MM.1S (cell line): ENCODE measurements around the gene OR8D1.

ENCODE experiments used
- DNase-seq: peaks from one replicate; pipeline ENCODE4 v3.0.0-alpha.2; 2015
- H2AFZ ChIP-seq: fragments of 300-600 bp; sonication (generic); 2 replicates; pipeline ENCODE4 v1.6.0; 2016; ENCODE audit warnings: antibody characterized with exemption, low read length
- H3F3A ChIP-seq: fragments of 300-600 bp; sonication (generic); 2 replicates; pipeline ENCODE4 v1.6.1; 2016; ENCODE audit warnings: mild to moderate bottlenecking, antibody characterized with exemption, low read length, moderate library complexity, mixed read lengths; ENCODE audit not compliant: insufficient read depth
- H3K27ac ChIP-seq: fragments of 300-600 bp; sonication (generic); 2 replicates; pipeline ENCODE4 v1.5.1; 2016; ENCODE audit warnings: mild to moderate bottlenecking, low read length
- H3K27me3 ChIP-seq: fragments of 300-600 bp; sonication (generic); replicated peaks from 2 replicates; pipeline ENCODE4 v1.6.0; 2016; ENCODE audit warnings: low read length; ENCODE audit not compliant: insufficient read depth
- H3K36me3 ChIP-seq: fragments of 300-600 bp; sonication (generic); replicated peaks from 2 replicates; pipeline ENCODE4 v1.6.1; 2016; ENCODE audit warnings: mild to moderate bottlenecking, low read length, mixed read lengths; ENCODE audit not compliant: insufficient read depth
- H3K4me1 ChIP-seq: fragments of 300-600 bp; sonication (generic); 2 replicates; pipeline ENCODE4 v1.6.1; 2016; ENCODE audit warnings: low read length, mixed read lengths
- H3K4me2 ChIP-seq: fragments of 300-600 bp; sonication (generic); 2 replicates; pipeline ENCODE4 v1.6.0; 2016; ENCODE audit warnings: low read depth, low read length
- H3K4me3 ChIP-seq: fragments of 300-600 bp; sonication (generic); 2 replicates; pipeline ENCODE4 v1.5.1; 2016; ENCODE audit warnings: low read length, mixed read lengths
- H3K79me2 ChIP-seq: fragments of 300-600 bp; sonication (generic); 2 replicates; pipeline ENCODE4 v1.6.1; 2016; ENCODE audit warnings: mixed run types, low read length, mixed read lengths
- H3K9ac ChIP-seq: fragments of 300-600 bp; sonication (generic); 2 replicates; pipeline ENCODE4 v1.6.1; 2016; ENCODE audit warnings: low read length, mixed read lengths
- H3K9me2 ChIP-seq: fragments of 300-600 bp; sonication (generic); replicated peaks from 2 replicates; pipeline ENCODE4 v1.6.1; 2016; ENCODE audit warnings: mild to moderate bottlenecking, low read length, mixed read lengths; ENCODE audit not compliant: insufficient read depth
- H3K9me3 ChIP-seq: fragments of 300-600 bp; sonication (generic); replicated peaks from 2 replicates; pipeline ENCODE4 v1.6.1; 2016; ENCODE audit warnings: mild to moderate bottlenecking, low read length, mixed read lengths; ENCODE audit not compliant: insufficient read depth
- H4K20me1 ChIP-seq: fragments of 300-600 bp; sonication (generic); 2 replicates; pipeline ENCODE4 v1.6.1; 2016; ENCODE audit warnings: mild to moderate bottlenecking, low read length, moderate library complexity, mixed read lengths; ENCODE audit not compliant: insufficient read depth
- EZH2 ChIP-seq: fragments of 300-600 bp; sonication (generic); optimal IDR thresholded peaks from 2 replicates; pipeline ENCODE3; 2017; ENCODE audit warnings: low read depth, mild to moderate bottlenecking, antibody characterized with exemption, low read length, mixed read lengths
- EZH2phosphoT487 ChIP-seq: fragments of 300-600 bp; sonication (generic); IDR thresholded peaks from 2 replicates; pipeline ENCODE4 v1.6.1; 2018; ENCODE audit warnings: antibody characterized with exemption, low read length
- TF ChIP-seq, protein P1 (sequence below): fragments of 300-600 bp; sonication (generic); IDR thresholded peaks from 2 replicates; pipeline ENCODE4 v1.5.1; 2016; ENCODE audit warnings: antibody characterized with exemption, low read length, mixed read lengths

Gene OR8D1

DNA sequence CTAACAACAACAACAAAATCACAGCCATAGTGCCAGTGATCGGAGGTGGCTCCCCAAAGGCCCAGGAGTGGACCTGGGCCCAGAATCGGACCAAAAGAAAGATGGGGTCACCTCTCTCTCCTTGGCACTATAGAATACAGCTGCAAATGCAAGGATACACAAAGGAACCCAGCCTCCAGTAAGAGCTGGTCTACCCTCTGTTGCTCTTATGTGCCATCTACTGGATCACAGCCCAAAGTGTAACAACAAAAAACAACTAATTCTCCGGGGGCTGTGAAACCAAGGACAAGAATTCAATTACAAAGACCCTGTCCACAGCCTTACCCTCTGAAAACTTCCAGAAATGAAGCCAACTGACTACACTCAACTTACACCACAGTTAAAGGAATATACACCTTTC is 35.9 kb downstream of the OR8D1 start:
- Histone ChIP-seq H3K9me3 (no peaks in the 10 kb centered on the region), H3F3A (no peaks in the 10 kb centered on the region), H3K4me1 (no peaks in the 10 kb centered on the region), H3K27ac (no peak overlapping the region), H4K20me1 (no peaks in the 10 kb centered on the region), H3K36me3 (no peaks in the 10 kb centered on the region), H2AFZ (no peak overlapping the region), H3K9me2 (no peaks in the 10 kb centered on the region), H3K4me3 (no peak overlapping the region), H3K79me2 (no peaks in the 10 kb centered on the region), H3K9ac (no peak overlapping the region), H3K27me3 (no peaks in the 10 kb centered on the region), H3K4me2 (no peak overlapping the region)
- no peak for TF ChIP-seq EZH2phosphoT487
- TF ChIP-seq, protein P1, sequence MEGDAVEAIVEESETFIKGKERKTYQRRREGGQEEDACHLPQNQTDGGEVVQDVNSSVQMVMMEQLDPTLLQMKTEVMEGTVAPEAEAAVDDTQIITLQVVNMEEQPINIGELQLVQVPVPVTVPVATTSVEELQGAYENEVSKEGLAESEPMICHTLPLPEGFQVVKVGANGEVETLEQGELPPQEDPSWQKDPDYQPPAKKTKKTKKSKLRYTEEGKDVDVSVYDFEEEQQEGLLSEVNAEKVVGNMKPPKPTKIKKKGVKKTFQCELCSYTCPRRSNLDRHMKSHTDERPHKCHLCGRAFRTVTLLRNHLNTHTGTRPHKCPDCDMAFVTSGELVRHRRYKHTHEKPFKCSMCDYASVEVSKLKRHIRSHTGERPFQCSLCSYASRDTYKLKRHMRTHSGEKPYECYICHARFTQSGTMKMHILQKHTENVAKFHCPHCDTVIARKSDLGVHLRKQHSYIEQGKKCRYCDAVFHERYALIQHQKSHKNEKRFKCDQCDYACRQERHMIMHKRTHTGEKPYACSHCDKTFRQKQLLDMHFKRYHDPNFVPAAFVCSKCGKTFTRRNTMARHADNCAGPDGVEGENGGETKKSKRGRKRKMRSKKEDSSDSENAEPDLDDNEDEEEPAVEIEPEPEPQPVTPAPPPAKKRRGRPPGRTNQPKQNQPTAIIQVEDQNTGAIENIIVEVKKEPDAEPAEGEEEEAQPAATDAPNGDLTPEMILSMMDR = 0 out of 2 replicates have a peak, but pooled peaks have one; percentile 7
- no peak for TF ChIP-seq EZH2
- DNase-seq = no peak

DNA sequence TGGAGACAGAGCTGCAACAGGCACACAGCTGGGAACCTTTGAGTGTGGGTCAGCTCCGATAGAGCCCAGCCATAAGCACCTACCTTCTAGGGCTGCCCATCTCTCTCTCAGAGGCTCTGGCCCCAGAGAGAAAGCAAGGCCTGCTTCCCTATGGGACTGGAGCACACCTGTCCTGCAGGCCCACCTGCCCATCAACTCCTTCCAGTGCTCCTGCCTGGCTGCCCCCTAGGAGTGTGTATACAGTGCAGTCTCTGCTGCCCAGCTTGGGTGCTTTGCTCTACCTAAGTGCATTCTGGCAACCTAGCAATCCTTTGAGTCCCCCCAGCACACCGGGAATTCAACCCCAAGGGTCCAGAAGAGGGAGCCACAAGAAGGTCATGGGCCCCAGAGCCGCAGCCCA is 36.5 kb downstream of the OR8D1 start:
- H3K4me2 ChIP-seq = no peak overlapping the region
- H3K79me2 ChIP-seq = no peaks in the 10 kb centered on the region
- H3K36me3 ChIP-seq = no peaks in the 10 kb centered on the region
- no peak overlapping the region for H3K27ac ChIP-seq
- no peaks in the 10 kb centered on the region for H3K4me1 ChIP-seq
- no peak overlapping the region for H2AFZ ChIP-seq
- H3K9ac ChIP-seq = no peak overlapping the region
- TF ChIP-seq, protein P1 = no peak
- TF ChIP-seq EZH2phosphoT487 = no peak
- no peak for TF ChIP-seq EZH2
- no peaks in the 10 kb centered on the region for H3F3A ChIP-seq
- no peak for DNase-seq
- no peaks in the 10 kb centered on the region for H3K27me3 ChIP-seq
- H3K4me3 ChIP-seq = no peak overlapping the region
- no peaks in the 10 kb centered on the region for H3K9me2 ChIP-seq
- H4K20me1 ChIP-seq = no peaks in the 10 kb centered on the region
- no peaks in the 10 kb centered on the region for H3K9me3 ChIP-seq

DNA sequence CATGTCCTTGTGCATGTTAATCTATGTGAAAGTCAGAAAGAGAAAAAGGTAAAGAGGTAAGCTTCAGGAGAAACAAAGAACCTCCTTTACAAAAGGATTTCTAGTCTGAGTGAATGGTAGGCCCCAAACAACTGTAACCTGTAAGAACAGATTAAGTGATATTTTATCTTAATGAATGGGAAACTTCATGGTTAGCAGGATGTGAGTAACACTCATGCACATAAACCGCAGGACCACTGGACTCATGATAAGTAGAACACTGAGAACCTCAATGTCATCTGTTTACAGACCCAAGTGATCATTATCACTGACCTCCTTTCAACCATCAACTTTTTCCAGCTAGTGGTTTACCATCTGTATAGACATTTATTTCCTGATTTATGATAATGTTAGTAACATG is 37.7 kb downstream of the OR8D1 start:
- no peak overlapping the region for H2AFZ ChIP-seq
- no peak overlapping the region for H3K9ac ChIP-seq
- TF ChIP-seq EZH2phosphoT487 (no peak), EZH2 (no peak)
- TF ChIP-seq, protein P1 = no peak
- H3K4me2 ChIP-seq = no peak overlapping the region
- no peak for DNase-seq
- H3K27ac ChIP-seq = no peak overlapping the region
- H4K20me1 ChIP-seq = no peaks in the 10 kb centered on the region
- H3K36me3 ChIP-seq = no peaks in the 10 kb centered on the region
- no peaks in the 10 kb centered on the region for H3K27me3 ChIP-seq
- H3K4me3 ChIP-seq = no peak overlapping the region
- no peaks in the 10 kb centered on the region for H3K9me3 ChIP-seq
- no peaks in the 10 kb centered on the region for H3K79me2 ChIP-seq
- H3K4me1 ChIP-seq = no peaks in the 10 kb centered on the region
- no peaks in the 10 kb centered on the region for H3F3A ChIP-seq
- no peaks in the 10 kb centered on the region for H3K9me2 ChIP-seq
